Stimulated activated naive CD8-positive, alpha-beta T cell treated with anti-CD3 and anti-CD28 coated beads, Interleukin-15, amount 100 ng/mL, for 72 hours (primary cell): ENCODE results near the gene TPSG1.

Source experiments
- ATAC-seq: fragments of 150-1000 bp; cut with Tn5 transposase; 2 replicates; pipeline ENCODE4 v1.10.0; 2021; ENCODE audit warnings: mild to moderate bottlenecking, moderate library complexity
- DNase-seq, 2 donors: peaks; one replicate each; pipeline ENCODE4 v3.0.0; 2021 to 2022
- H3K27ac Mint-ChIP-seq, 2 donors: one replicate each; pipeline ENCODE4 v1.8.0; 2022; ENCODE audit warnings: mild to moderate bottlenecking in 2 of 2, mixed read lengths in 2 of 2, moderate library complexity in 2 of 2
- H3K27me3 Mint-ChIP-seq: one replicate; pipeline ENCODE4 v1.8.0; 2022; ENCODE audit warnings: mixed read lengths
- H3K4me1 Mint-ChIP-seq: one replicate; pipeline ENCODE4 v1.8.0; 2022; ENCODE audit warnings: mild to moderate bottlenecking, mixed read lengths
- H3K4me3 Mint-ChIP-seq, 2 donors: one replicate each; pipeline ENCODE4 v1.8.0; 2022; ENCODE audit warnings: mild to moderate bottlenecking in 2 of 2, mixed read lengths in 2 of 2, moderate library complexity in 1 of 2
- H3K9me3 Mint-ChIP-seq, 2 donors: one replicate each; pipeline ENCODE4 v1.8.0; 2022; ENCODE audit warnings: mixed read lengths in 2 of 2

Gene TPSG1

GRCh38 chr16:1216296-1216619 lies 8.8 kb downstream of the TPSG1 start:
- Mint-ChIP-seq H3K4me3 (no peak overlapping the region), H3K4me1 (no peaks in the 10 kb centered on the region), H3K27ac (no peak overlapping the region), H3K9me3 (no peaks in the 10 kb centered on the region), H3K27me3 (no peaks in the 10 kb centered on the region)
- no peak for DNase-seq
- ATAC-seq: no peak

- ATAC-seq: no peak
- Mint-ChIP-seq H3K27ac (no peak overlapping the region), H3K27me3 (no peaks in the 10 kb centered on the region), H3K4me1 (no peaks in the 10 kb centered on the region), H3K9me3 (no peaks in the 10 kb centered on the region), H3K4me3 (no peak overlapping the region)
- DNase-seq: no peak
Measured at GRCh38 chr16:1215574-1216295, 9.3 kb downstream of the TPSG1 start.

- Mint-ChIP-seq H3K9me3 (no peaks in the 10 kb centered on the region), H3K4me3 (no peak overlapping the region), H3K27me3 (no peaks in the 10 kb centered on the region), H3K4me1 (no peaks in the 10 kb centered on the region), H3K27ac (peak overlapping the region in 1 of 2 donors; percentile 68)
- no peak for DNase-seq
- no peak for ATAC-seq
Measured at GRCh38 chr16:1214719-1215118, 10.3 kb downstream of the TPSG1 start.

GRCh38 chr16:1213796-1214372 lies 11.2 kb downstream of the TPSG1 start:
- DNase-seq: no peak
- no peaks in the 10 kb centered on the region for H3K9me3 Mint-ChIP-seq
- H3K27me3 Mint-ChIP-seq: no peaks in the 10 kb centered on the region
- peak overlapping the region in 1 of 2 donors; percentile 48 for H3K27ac Mint-ChIP-seq
- no peak for ATAC-seq
- H3K4me1 Mint-ChIP-seq: no peaks in the 10 kb centered on the region
- no peak overlapping the region for H3K4me3 Mint-ChIP-seq

- no peak for ATAC-seq
- no peak overlapping the region for H3K4me3 Mint-ChIP-seq
- H3K4me1 Mint-ChIP-seq: peaks cover 3% of the 10 kb centered on the region
- DNase-seq: no peak
- H3K27ac Mint-ChIP-seq: peak overlapping the region in 1 of 2 donors; percentile 48
- H3K9me3 Mint-ChIP-seq: no peaks in the 10 kb centered on the region
- H3K27me3 Mint-ChIP-seq: no peaks in the 10 kb centered on the region
Measured at GRCh38 chr16:1213231-1213630, 11.8 kb downstream of the TPSG1 start.

- no peak overlapping the region for H3K27ac Mint-ChIP-seq
- no peak for ATAC-seq
Measured at GRCh38 chr16:1212616-1213194, 12.4 kb downstream of the TPSG1 start.

GRCh38 chr16:1211451-1212268 lies 13.4 kb downstream of the TPSG1 start:
- no peaks in the 10 kb centered on the region for H3K9me3 Mint-ChIP-seq
- peaks cover 7% of the 10 kb centered on the region for H3K4me1 Mint-ChIP-seq
- H3K27ac Mint-ChIP-seq: no peak overlapping the region
- DNase-seq: no peak
- H3K27me3 Mint-ChIP-seq: no peaks in the 10 kb centered on the region
- ATAC-seq: peak; percentile 7
- H3K4me3 Mint-ChIP-seq: no peak overlapping the region

More at GRCh38 chr16:1212616-1213194, 12.4 kb downstream of the TPSG1 start:
- no peak for DNase-seq
- H3K4me3 Mint-ChIP-seq: no peak overlapping the region
- H3K27me3 Mint-ChIP-seq: no peaks in the 10 kb centered on the region
- peaks cover 7% of the 10 kb centered on the region for H3K4me1 Mint-ChIP-seq
- H3K9me3 Mint-ChIP-seq: no peaks in the 10 kb centered on the region

GRCh38 chr16:1210461-1210860 lies 14.6 kb downstream of the TPSG1 start:
- Mint-ChIP-seq H3K9me3 (no peaks in the 10 kb centered on the region), H3K27me3 (no peaks in the 10 kb centered on the region), H3K4me1 (peaks cover 7% of the 10 kb centered on the region), H3K4me3 (no peak overlapping the region), H3K27ac (no peak overlapping the region)
- ATAC-seq (no peak), DNase-seq (no peak)

GRCh38 chr16:1209081-1209480 lies 16.0 kb downstream of the TPSG1 start:
- ATAC-seq (no peak), DNase-seq (no peak)
- H3K27ac Mint-ChIP-seq: no peak overlapping the region
- H3K27me3 Mint-ChIP-seq: no peaks in the 10 kb centered on the region
- no peak overlapping the region for H3K4me3 Mint-ChIP-seq
- H3K9me3 Mint-ChIP-seq: no peaks in the 10 kb centered on the region
- H3K4me1 Mint-ChIP-seq: peaks cover 7% of the 10 kb centered on the region

- peak overlapping the region; percentile 13 to 89 for H3K27ac Mint-ChIP-seq
- H3K4me3 Mint-ChIP-seq: peak overlapping the region; percentile 60 to 71
- DNase-seq (no peak), ATAC-seq (peak; percentile 53)
- H3K9me3 Mint-ChIP-seq: no peaks in the 10 kb centered on the region
- H3K4me1 Mint-ChIP-seq: peaks cover 7% of the 10 kb centered on the region
- H3K27me3 Mint-ChIP-seq: no peaks in the 10 kb centered on the region
Measured at GRCh38 chr16:1208239-1208830, 16.7 kb downstream of the TPSG1 start.

GRCh38 chr16:1206786-1207185 lies 18.3 kb downstream of the TPSG1 start:
- peaks cover 7% of the 10 kb centered on the region for H3K4me1 Mint-ChIP-seq
- H3K9me3 Mint-ChIP-seq: no peaks in the 10 kb centered on the region
- peak overlapping the region in 1 of 2 donors; percentile 22 for H3K4me3 Mint-ChIP-seq
- ATAC-seq (no peak), DNase-seq (no peak)
- H3K27me3 Mint-ChIP-seq: no peaks in the 10 kb centered on the region
- no peak overlapping the region for H3K27ac Mint-ChIP-seq

GRCh38 chr16:1206326-1206725 lies 18.7 kb downstream of the TPSG1 start:
- DNase-seq: no peak
- no peak overlapping the region for H3K27ac Mint-ChIP-seq
- H3K4me3 Mint-ChIP-seq: no peak overlapping the region
- no peaks in the 10 kb centered on the region for H3K27me3 Mint-ChIP-seq
- no peak for ATAC-seq
- no peaks in the 10 kb centered on the region for H3K9me3 Mint-ChIP-seq
- peaks cover 7% of the 10 kb centered on the region for H3K4me1 Mint-ChIP-seq

- DNase-seq (no peak), ATAC-seq (no peak)
- H3K4me1 Mint-ChIP-seq: peaks cover 7% of the 10 kb centered on the region
- peaks cover 0 to under 1% of the 10 kb centered on the region in 2 donors for H3K9me3 Mint-ChIP-seq
- H3K4me3 Mint-ChIP-seq: no peak overlapping the region
- no peak overlapping the region for H3K27ac Mint-ChIP-seq
- no peaks in the 10 kb centered on the region for H3K27me3 Mint-ChIP-seq
Measured at GRCh38 chr16:1204933-1205332, 20.1 kb downstream of the TPSG1 start.

GRCh38 chr16:1202274-1202673 lies 22.8 kb downstream of the TPSG1 start:
- no peak overlapping the region for H3K27ac Mint-ChIP-seq
- DNase-seq (no peak), ATAC-seq (no peak)
- H3K4me3 Mint-ChIP-seq: no peak overlapping the region
- H3K9me3 Mint-ChIP-seq: peaks cover 0 to 5% of the 10 kb centered on the region in 2 donors
- peaks cover 3% of the 10 kb centered on the region for H3K4me1 Mint-ChIP-seq
- no peaks in the 10 kb centered on the region for H3K27me3 Mint-ChIP-seq

GRCh38 chr16:1201444-1201843 lies 23.6 kb downstream of the TPSG1 start:
- ATAC-seq (no peak), DNase-seq (no peak)
- Mint-ChIP-seq H3K4me1 (peaks cover 9% of the 10 kb centered on the region), H3K9me3 (peaks cover 0 to 5% of the 10 kb centered on the region in 2 donors), H3K27me3 (no peaks in the 10 kb centered on the region), H3K27ac (no peak overlapping the region), H3K4me3 (no peak overlapping the region)
